Astrocyte (in vitro differentiated cells and primary cell): ENCODE measurements around the gene CD320. TPM values are rescaled to one million over a fixed set of nuclear protein-coding genes. Genes with fewer than 3 reads are reported as not detected.
A peak's percentile ranks its signal among the peaks of the same experiment; 100 is the strongest.
"Not testable (repeated sequence)": the region's sequence is repeated elsewhere in the genome, so short reads cannot be mapped to it uniquely, and the experiment has no call there.

Source experiments
- DNase-seq: peaks from one replicate; pipeline ENCODE4 v3.0.0-alpha.2; 2010; ENCODE audit warnings: low read depth
- FAIRE-seq: peaks from 2 replicates; lab custom pipeline; 2011; peaks lifted over from hg19 to GRCh38; lab: Jason Lieb, UNC
- H2AFZ ChIP-seq: 2 replicates; pipeline ENCODE4 v1.6.0; 2012; ENCODE audit warnings: low read depth, low read length, inconsistent platforms
- H3K27ac ChIP-seq: 2 replicates; pipeline ENCODE4 v1.5.1; 2011; ENCODE audit warnings: low read depth, low read length, inconsistent platforms
- H3K27me3 ChIP-seq: 2 replicates; pipeline ENCODE4 v1.6.0; 2011; ENCODE audit warnings: low read length, inconsistent platforms; ENCODE audit not compliant: insufficient read depth
- H3K36me3 ChIP-seq: 2 replicates; pipeline ENCODE4 v1.5.1; 2011; ENCODE audit warnings: low read length, inconsistent platforms; ENCODE audit not compliant: insufficient read depth
- H3K4me1 ChIP-seq: 2 replicates; pipeline ENCODE4 v1.5.1; 2011; ENCODE audit warnings: low read length, inconsistent platforms; ENCODE audit not compliant: insufficient read depth
- H3K4me2 ChIP-seq: 2 replicates; pipeline ENCODE4 v1.6.0; 2012; ENCODE audit warnings: low read length, inconsistent platforms
- H3K4me3 ChIP-seq: 2 replicates; pipeline ENCODE4 v1.5.1; 2011; ENCODE audit warnings: low read depth, mild to moderate bottlenecking, low read length, inconsistent platforms; ENCODE audit not compliant: insufficient read depth
- H3K79me2 ChIP-seq: 2 replicates; pipeline ENCODE4 v1.6.0; 2012; ENCODE audit warnings: mild to moderate bottlenecking, low read length, inconsistent platforms; ENCODE audit not compliant: insufficient read depth
- H3K9ac ChIP-seq: 2 replicates; pipeline ENCODE4 v1.6.0; 2012; ENCODE audit warnings: mild to moderate bottlenecking, low read length, inconsistent platforms
- H3K9me3 ChIP-seq: 2 replicates; pipeline ENCODE4 v1.5.1; 2012; ENCODE audit warnings: low read depth, mild to moderate bottlenecking, low read length, inconsistent platforms; ENCODE audit not compliant: insufficient read depth
- H4K20me1 ChIP-seq: 2 replicates; pipeline ENCODE4 v1.6.0; 2012; ENCODE audit warnings: low read length, inconsistent platforms; ENCODE audit not compliant: insufficient read depth
- H3K27ac Mint-ChIP-seq: one replicate; pipeline ENCODE4 v1.8.0; 2021; ENCODE audit warnings: mild to moderate bottlenecking, mixed read lengths; ENCODE audit not compliant: unreplicated experiment
- H3K27me3 Mint-ChIP-seq: one replicate; pipeline ENCODE4 v1.8.0; 2021; ENCODE audit warnings: low read depth, mixed read lengths; ENCODE audit not compliant: unreplicated experiment
- H3K36me3 Mint-ChIP-seq: one replicate; pipeline ENCODE4 v1.8.0; 2021; ENCODE audit warnings: low read depth, mixed read lengths; ENCODE audit not compliant: unreplicated experiment
- H3K4me1 Mint-ChIP-seq: one replicate; pipeline ENCODE4 v1.8.0; 2021; ENCODE audit warnings: low read depth, mixed read lengths; ENCODE audit not compliant: unreplicated experiment
- H3K4me3 Mint-ChIP-seq: one replicate; pipeline ENCODE4 v1.8.0; 2021; ENCODE audit warnings: mild to moderate bottlenecking, moderate library complexity, mixed read lengths; ENCODE audit not compliant: unreplicated experiment
- H3K9me3 Mint-ChIP-seq: one replicate; pipeline ENCODE4 v1.8.0; 2021; ENCODE audit warnings: mild to moderate bottlenecking, mixed read lengths; ENCODE audit not compliant: unreplicated experiment
- CTCF ChIP-seq: IDR thresholded peaks from 2 replicates; pipeline ENCODE4 v1.5.1; 2011; ENCODE audit warnings: low read depth, mild to moderate bottlenecking, inconsistent platforms, low read length, moderate library complexity; ENCODE audit not compliant: insufficient read depth
- EZH2 ChIP-seq: IDR thresholded peaks from 2 replicates; pipeline ENCODE4 v1.6.1; 2012; ENCODE audit warnings: mild to moderate bottlenecking, low read length, inconsistent platforms; ENCODE audit not compliant: insufficient read depth
- total RNA-seq: library from RNA; stranded (reverse); gene quantifications from 2 replicates; pipeline ENCODE4 v1.2.1, GENCODE V29; 2021

The CD320 gene
- total RNA-seq, 1 donor from 2014 or later = 42.2 TPM

GRCh38 chr19:8319807-8320520 lies 11.8 kb upstream of the CD320 start:
- H3K27me3 ChIP-seq = no peaks in the 10 kb centered on the region
- peaks cover 14% of the 10 kb centered on the region for H3K36me3 ChIP-seq
- H3K27ac Mint-ChIP-seq = peak overlapping the region; percentile 100
- no peak for DNase-seq
- H2AFZ ChIP-seq = no peak overlapping the region
- H3K27ac ChIP-seq = peak overlapping the region; percentile 98
- no peak for TF ChIP-seq EZH2
- TF ChIP-seq CTCF = no peak
- H3K9me3 Mint-ChIP-seq = no peaks in the 10 kb centered on the region
- H3K4me2 ChIP-seq = peak overlapping the region; percentile 100
- peak overlapping the region; percentile 100 for H3K9ac ChIP-seq
- peak overlapping the region; percentile 100 for H3K4me3 Mint-ChIP-seq
- FAIRE-seq = no peak
- no peaks in the 10 kb centered on the region for H3K9me3 ChIP-seq
- H3K4me1 ChIP-seq = peaks cover 22% of the 10 kb centered on the region
- peaks cover 47% of the 10 kb centered on the region for H3K79me2 ChIP-seq
- H3K4me3 ChIP-seq = peak overlapping the region; percentile 97
- peaks cover 6% of the 10 kb centered on the region for H3K36me3 Mint-ChIP-seq
- no peaks in the 10 kb centered on the region for H3K27me3 Mint-ChIP-seq
- peaks cover 36% of the 10 kb centered on the region for H4K20me1 ChIP-seq
- peaks cover 7% of the 10 kb centered on the region for H3K4me1 Mint-ChIP-seq

GRCh38 chr19:8318835-8319234 lies 10.7 kb upstream of the CD320 start:
- not testable (repeated sequence) for FAIRE-seq, H3K36me3 Mint-ChIP-seq, H3K4me1 Mint-ChIP-seq

GRCh38 chr19:8316351-8317125 lies 8.4 kb upstream of the CD320 start:
- Histone ChIP-seq H3K36me3 (peaks cover 16% of the 10 kb centered on the region), H3K9ac (no peak overlapping the region)

More at GRCh38 chr19:8318835-8319234, 10.7 kb upstream of the CD320 start:
- H3K27me3 Mint-ChIP-seq, H3K27ac ChIP-seq, H2AFZ ChIP-seq, H3K4me3 ChIP-seq, DNase-seq, H3K27me3 ChIP-seq, H3K9ac ChIP-seq, H3K4me2 ChIP-seq, H3K27ac Mint-ChIP-seq, H3K9me3 Mint-ChIP-seq, H3K9me3 ChIP-seq: not testable (repeated sequence)
- H3K4me3 Mint-ChIP-seq = peak overlapping the region; percentile 50
- Histone ChIP-seq H3K4me1 (peaks cover 18% of the 10 kb centered on the region), H3K36me3 (peaks cover 22% of the 10 kb centered on the region), H4K20me1 (peaks cover 28% of the 10 kb centered on the region), H3K79me2 (peaks cover 46% of the 10 kb centered on the region)

GRCh38 chr19:8314981-8315640 lies 7.0 kb upstream of the CD320 start:
- not testable (repeated sequence) for H3K27ac ChIP-seq, H3K4me3 ChIP-seq, DNase-seq, H3K9me3 Mint-ChIP-seq, H2AFZ ChIP-seq, H3K27ac Mint-ChIP-seq, H4K20me1 ChIP-seq, H3K9ac ChIP-seq, H3K4me1 ChIP-seq, FAIRE-seq, H3K4me3 Mint-ChIP-seq, H3K4me1 Mint-ChIP-seq, H3K9me3 ChIP-seq, H3K27me3 Mint-ChIP-seq, H3K4me2 ChIP-seq, H3K79me2 ChIP-seq, H3K27me3 ChIP-seq, H3K36me3 Mint-ChIP-seq
- H3K36me3 ChIP-seq = peaks cover 22% of the 10 kb centered on the region

More at GRCh38 chr19:8316351-8317125, 8.4 kb upstream of the CD320 start:
- Histone ChIP-seq H3K9me3 (no peaks in the 10 kb centered on the region), H3K4me2 (no peak overlapping the region), H3K27ac (no peak overlapping the region), H4K20me1 (peaks cover 5% of the 10 kb centered on the region), H3K27me3 (no peaks in the 10 kb centered on the region), H2AFZ (no peak overlapping the region), H3K4me1 (peaks cover 7% of the 10 kb centered on the region), H3K79me2 (peaks cover 23% of the 10 kb centered on the region), H3K4me3 (no peak overlapping the region)
- Mint-ChIP-seq H3K4me3 (no peak overlapping the region), H3K27me3 (no peaks in the 10 kb centered on the region), H3K27ac (no peak overlapping the region), H3K4me1 (peaks cover 4% of the 10 kb centered on the region), H3K9me3 (no peaks in the 10 kb centered on the region), H3K36me3 (peaks cover 4% of the 10 kb centered on the region)
- FAIRE-seq = no peak
- no peak for DNase-seq
- TF ChIP-seq EZH2 = no peak
- TF ChIP-seq CTCF = no peak
